Measurements from ENCODE around the gene C2orf78. TPM values are rescaled to one million over a fixed set of nuclear protein-coding genes. Genes with fewer than 3 reads are reported as not detected.

Gene C2orf78
- not detected in 2 replicates for total RNA-seq

GRCh38 chr2:73783883-73784282 is at the start of gene C2orf78:
Gene C2orf78, plus strand, starts transcription at chr2:73784183. Its CDS starts 127 bp downstream, at chr2:73784310.

GRCh38 chr2:73736855-73737779 is 46.9 kb upstream of the C2orf78 start, which contains the start of gene TPRKB:
Gene TPRKB, minus strand, starts transcription at chr2:73737345. Its CDS starts 2,776 bp downstream, at chr2:73734569.

GRCh38 chr2:73779467-73780236 is 4.3 kb upstream of the C2orf78 start, which contains the start of gene DUSP11:
Gene DUSP11, minus strand, starts transcription at chr2:73780103. Its CDS starts 129 bp downstream, at chr2:73779974.

GRCh38 chr2:73828818-73829570 is 45.0 kb downstream of the C2orf78 start, which contains the start of gene STAMBP:
Gene STAMBP, plus strand, starts transcription at chr2:73828961. Its CDS starts 1,896 bp downstream, at chr2:73830857.

Other genes starting within 250 kb of the C2orf78 start
- gene NAT8, start 141.8 kb upstream of the C2orf78 start, total RNA-seq: not detected in 2 replicates
- gene TPRKB, start 46.8 kb upstream of the C2orf78 start, total RNA-seq: 20.0 and 30.9 TPM in 2 replicates
- gene DUSP11, start 4.1 kb upstream of the C2orf78 start, total RNA-seq: 27.5 and 27.8 TPM in 2 replicates
- gene STAMBP, start 44.8 kb downstream of the C2orf78 start, total RNA-seq: 15.3 and 17.3 TPM in 2 replicates
- not detected in 2 replicates for gene ACTG2, start 108.8 kb downstream of the C2orf78 start, total RNA-seq
- gene DGUOK, start 142.7 kb downstream of the C2orf78 start, total RNA-seq: 41.2 and 45.0 TPM in 2 replicates
- 4.4 and 5.2 TPM in 2 replicates for gene TET3, start 200.7 kb downstream of the C2orf78 start, total RNA-seq

All from dermis lymphatic vessel endothelial cell (primary cell).